K562 (cell line): Measurements from ENCODE around the gene TEX48. TPM values are rescaled to one million over a fixed set of nuclear protein-coding genes. Genes with fewer than 3 reads are reported as not detected.

ENCODE experiments used
- CAMTA2 ChIP-seq: fragments of 250-450 bp; sonication (Bioruptor Pico); conservative IDR thresholded peaks from 2 replicates; pipeline ENCODE4 v1.5.1; 2022
- COPS2 ChIP-seq: fragments of 450-650 bp; conservative IDR thresholded peaks from 2 replicates; pipeline ENCODE4 v1.6.1; 2016; ENCODE audit warnings: mild to moderate bottlenecking, moderate library complexity
- DLX4 ChIP-seq: fragments of 250-450 bp; sonication (Bioruptor Pico); IDR thresholded peaks from 2 replicates; pipeline ENCODE4 v1.6.1; 2021; ENCODE audit warnings: mild to moderate bottlenecking
- GABPB1 ChIP-seq: sonication (generic); formaldehyde crosslinking; IDR thresholded peaks from 2 replicates; pipeline ENCODE4 v1.8.0; 2022; ENCODE audit warnings: mild to moderate bottlenecking, missing genetic modification reagents
- NCOA2 ChIP-seq, 2 experiments: fragments of 450-650 bp; IDR thresholded peaks; 2 replicates each; pipeline ENCODE4 v1.6.1; 2018; ENCODE audit warnings: mild to moderate bottlenecking in 2 of 2, moderate library complexity in 1 of 2; ENCODE audit not compliant: partially characterized antibody in 2 of 2
- NFE2L1 ChIP-seq: fragments of 450-650 bp; IDR thresholded peaks from 2 replicates; pipeline ENCODE4 v1.6.1; 2016; ENCODE audit warnings: missing genetic modification characterization, low read depth, mild to moderate bottlenecking, missing compliant biosample characterization, moderate library complexity, borderline replicate concordance
- NR1H2 ChIP-seq: sonication (generic); formaldehyde crosslinking; IDR thresholded peaks from 2 replicates; pipeline ENCODE4 v1.4.0; 2020; ENCODE audit warnings: mild to moderate bottlenecking, missing genetic modification reagents
- PHB ChIP-seq: fragments of 250-450 bp; sonication (Bioruptor Pico); IDR thresholded peaks from 2 replicates; pipeline ENCODE4 v1.5.0; 2021
- PKNOX1 ChIP-seq: fragments of 450-650 bp; IDR thresholded peaks from 2 replicates; pipeline ENCODE4 v1.6.1; 2016
- RAD21 ChIP-seq, 2 experiments: fragments of 250-450 bp in 1 of 2; fragments of 450-650 bp in 1 of 2; sonication (Bioruptor Pico) in 1 of 2; formaldehyde crosslinking in 1 of 2; IDR thresholded peaks in 1 of 2; conservative IDR thresholded peaks in 1 of 2; 2 replicates each; pipeline versions ENCODE4 v1.4.0 to v1.8.0; 2020 to 2022; ENCODE audit warnings: mild to moderate bottlenecking in 2 of 2, moderate library complexity in 1 of 2
- RFX7 ChIP-seq: fragments of 250-450 bp; sonication (Bioruptor Pico); IDR thresholded peaks from 2 replicates; pipeline ENCODE4 v1.5.1; 2021; ENCODE audit warnings: mild to moderate bottlenecking
- STAG1 ChIP-seq: sonication (generic); formaldehyde crosslinking; IDR thresholded peaks from 2 replicates; pipeline ENCODE4 v1.5.0; 2020; ENCODE audit warnings: missing genetic modification reagents, borderline replicate concordance
- TAF1 ChIP-seq: IDR thresholded peaks from 2 replicates; pipeline ENCODE4 v1.6.1; 2011; ENCODE audit warnings: mild to moderate bottlenecking, low read length, moderate library complexity; ENCODE audit not compliant: insufficient read depth, control insufficient read depth, severe bottlenecking; ENCODE audit errors: extremely low read depth
- TOE1 ChIP-seq, 2 experiments: fragments of 450-650 bp in 1 of 2; sonication (generic) in 1 of 2; formaldehyde crosslinking in 1 of 2; IDR thresholded peaks; 2 replicates each; pipeline versions ENCODE4 v1.7.1 to v1.8.0; 2016 to 2022; ENCODE audit warnings: borderline replicate concordance in 2 of 2, mild to moderate bottlenecking in 2 of 2, antibody characterized with exemption in 1 of 2, inconsistent platforms in 1 of 2, low read depth in 1 of 2, missing genetic modification reagents in 1 of 2, moderate library complexity in 1 of 2
- TSC22D4 ChIP-seq: fragments of 450-650 bp; IDR thresholded peaks from 2 replicates; pipeline ENCODE4 v1.6.1; 2016; ENCODE audit warnings: missing genetic modification characterization, missing biosample characterization, control low read depth
- ZNF12 ChIP-seq: sonication (generic); formaldehyde crosslinking; IDR thresholded peaks from 2 replicates; pipeline ENCODE4 v1.4.0; 2020; ENCODE audit warnings: mild to moderate bottlenecking, missing genetic modification reagents
- ZNF583 ChIP-seq: fragments of 250-450 bp; sonication (Bioruptor Pico); IDR thresholded peaks from 2 replicates; pipeline ENCODE4 v1.4.0; 2020
- ZNF740 ChIP-seq, 3 experiments: fragments of 200-800 bp in 1 of 3; sonication (Bioruptor generic) in 1 of 3; sonication (generic) in 1 of 3; formaldehyde crosslinking in 1 of 3; IDR thresholded peaks; 2 replicates each; pipeline versions ENCODE4 v1.6.1 to v1.8.0; 2016 to 2022; ENCODE audit warnings: mild to moderate bottlenecking in 2 of 3, missing compliant biosample characterization in 2 of 3, missing genetic modification characterization in 2 of 3, missing genetic modification reagents in 1 of 3
- polyA plus RNA-seq, 8 experiments: library from polyadenylated mRNA; depleted of rRNA in 4 of 8; stranded (reverse) in 5 of 8; unstranded in 3 of 8; fragments of >200 nt; fragmentation: Nextera tagmentation in 2 of 8; fragmentation: Illumina TruSeq in 1 of 8; extraction: Ambion mirVana in 2 of 8; extraction: Trizol in 1 of 8; gene quantifications; 2 replicates each; pipeline versions ENCODE4 v1.2.1 to v1.2.3, GENCODE V29; 2011 to 2014; ENCODE audit warnings: inconsistent platforms in 1 of 8, missing spikeins in 1 of 8
- total RNA-seq, 7 experiments: library from RNA; depleted of rRNA in 6 of 7; stranded (reverse); fragments of >200 nt in 6 of 7; fragmentation: Illumina TruSeq in 2 of 7; extraction: Trizol in 2 of 7; gene quantifications; 2 replicates each; pipeline versions ENCODE4 v1.2.1 to v1.2.3, GENCODE V29; 2011 to 2021; ENCODE audit warnings: low replicate concordance in 1 of 7

Gene TEX48
- total and polyA plus RNA-seq, 9 of the 15 experiments (the other 6 are each of a cell fraction or from before 2014, with no cell fraction given) = not detected

DNA sequence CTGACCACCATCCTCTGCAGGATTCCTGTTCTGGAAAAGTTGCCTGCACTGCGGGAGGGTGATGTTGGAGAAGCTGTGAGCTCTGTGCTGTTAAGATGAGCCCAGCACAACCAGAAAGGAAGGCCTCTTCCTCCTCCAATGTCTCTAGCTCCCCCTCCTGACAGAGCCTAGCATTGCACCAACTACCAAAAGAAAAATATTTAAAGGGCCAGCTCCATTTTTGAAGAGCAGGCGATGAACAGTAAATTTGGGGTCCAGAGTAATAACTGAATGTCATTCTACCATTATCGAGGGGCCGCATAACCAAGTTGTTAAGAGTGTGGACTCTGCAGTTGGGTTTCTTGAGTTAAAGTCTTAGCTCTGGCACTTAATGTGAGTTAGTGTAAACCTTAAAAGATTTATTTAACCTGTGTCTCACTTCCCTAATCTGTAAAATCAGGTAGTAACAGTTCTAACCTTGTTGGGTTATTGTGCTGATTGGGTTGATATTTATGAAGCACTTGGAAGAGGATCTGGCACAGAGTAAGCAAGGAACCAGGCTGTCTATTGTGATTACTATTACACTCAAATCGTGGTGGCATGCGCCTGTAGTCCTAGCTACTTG lies 28.3 kb downstream of the TEX48 start (continued):
- TF ChIP-seq TAF1 = no peak
- TF ChIP-seq ZNF12 = no peak
- TF ChIP-seq CAMTA2 (CRISPR knock-in tag) = no peak
- no peak for TF ChIP-seq RFX7
- peak; percentile 51; the same call in 1 of the 2 replicates for TF ChIP-seq STAG1 (CRISPR knock-in tag)
- no peak for TF ChIP-seq ZNF583 (CRISPR knock-in tag)
- TF ChIP-seq ZNF740 (CRISPR knock-in tag; IDR thresholded peaks at IDR 0.05) = no peak
- no peak for TF ChIP-seq ZNF740 (tag; IDR thresholded peaks at IDR 0.05)
- no peak for TF ChIP-seq NR1H2 (CRISPR knock-in tag)
- no peak for TF ChIP-seq NCOA2 (IDR thresholded peaks at IDR 0.05; ENCODE audit: partially characterized antibody in 2 of 2)
- TF ChIP-seq DLX4 (CRISPR knock-in tag) = no peak
- TF ChIP-seq COPS2 = no peak
- peak; percentile 95 to 96 for TF ChIP-seq RAD21 (CRISPR knock-in tag; conservative IDR thresholded peaks at IDR 0.05 in 1 of 2, IDR thresholded peaks at IDR 0.05 in 1 of 2)
- TF ChIP-seq TOE1 (IDR thresholded peaks at IDR 0.05; ENCODE audit: borderline replicate concordance) = no peak
- TF ChIP-seq TOE1 (CRISPR knock-in tag; IDR thresholded peaks at IDR 0.05; ENCODE audit: borderline replicate concordance, low read depth) = no peak
- TF ChIP-seq GABPB1 (CRISPR knock-in tag) = peak; percentile 41; the same call in 1 of the 2 replicates
- no peak for TF ChIP-seq TSC22D4 (tag)
- no peak for TF ChIP-seq PKNOX1
- no peak for TF ChIP-seq NFE2L1 (tag)
- no peak for TF ChIP-seq PHB
